GM21619 (cell line): ENCODE results near the gene MYH10.
"Not testable (repeated sequence)": the region's sequence is repeated elsewhere in the genome, so short reads cannot be mapped to it uniquely, and the experiment has no call there.

Experiments used
- ATAC-seq: cut with Tn5 transposase; IDR thresholded peaks from one replicate; pipeline ENCODE4 v1.9.1; 2021; ENCODE audit not compliant: unreplicated experiment

The MYH10 gene

GRCh38 chr17:8558144-8558543, 72.4 kb downstream of the MYH10 start:
- ATAC-seq: no peak

GRCh38 chr17:8557176-8557806, 73.2 kb downstream of the MYH10 start:
- no peak for ATAC-seq

GRCh38 chr17:8556074-8556473, 74.5 kb downstream of the MYH10 start:
- no peak for ATAC-seq

- ATAC-seq: no peak
Observed at GRCh38 chr17:8555062-8555461, 75.5 kb downstream of the MYH10 start.

GRCh38 chr17:8552577-8553320, 77.8 kb downstream of the MYH10 start:
- no peak for ATAC-seq

- ATAC-seq: no peak
Observed at GRCh38 chr17:8542599-8543502, 87.7 kb downstream of the MYH10 start.

GRCh38 chr17:8539976-8540375, 90.5 kb downstream of the MYH10 start:
- not testable (repeated sequence) for ATAC-seq

- no peak for ATAC-seq
Observed at GRCh38 chr17:8537734-8538133, 92.8 kb downstream of the MYH10 start.

GRCh38 chr17:8534498-8535188, 95.9 kb downstream of the MYH10 start:
- no peak for ATAC-seq

GRCh38 chr17:8532021-8532420, 98.5 kb downstream of the MYH10 start:
- ATAC-seq: no peak

GRCh38 chr17:8522577-8522976, 107.9 kb downstream of the MYH10 start:
- no peak for ATAC-seq

- ATAC-seq: no peak
Observed at GRCh38 chr17:8520981-8521380, 109.5 kb downstream of the MYH10 start.

GRCh38 chr17:8518850-8519249, 111.7 kb downstream of the MYH10 start:
- no peak for ATAC-seq

GRCh38 chr17:8518326-8518725, 112.2 kb downstream of the MYH10 start:
- no peak for ATAC-seq

GRCh38 chr17:8514801-8515200, 115.7 kb downstream of the MYH10 start:
- no peak for ATAC-seq

GRCh38 chr17:8506145-8506544, 124.4 kb downstream of the MYH10 start:
- no peak for ATAC-seq

- ATAC-seq: no peak
Observed at GRCh38 chr17:8504460-8505207, 125.9 kb downstream of the MYH10 start.

- ATAC-seq: no peak
Observed at GRCh38 chr17:8503807-8504206, 126.7 kb downstream of the MYH10 start.

GRCh38 chr17:8503368-8503767, 127.2 kb downstream of the MYH10 start:
- ATAC-seq: no peak

GRCh38 chr17:8502126-8502525, 128.4 kb downstream of the MYH10 start:
- ATAC-seq: no peak
